Measurements from ENCODE around the gene MEX3A.
"Not testable (repeated sequence)": the region's sequence is repeated elsewhere in the genome, so short reads cannot be mapped to it uniquely, and the experiment has no call there.

The MEX3A gene

GRCh38 chr1:156082309-156083091 is at the start of gene MEX3A:
TSS of gene MEX3A (minus strand) at chr1:156082465. CDS start at chr1:156081998, 467 bp downstream.
- DNase-seq = peak; percentile 91 to 95

DNA sequence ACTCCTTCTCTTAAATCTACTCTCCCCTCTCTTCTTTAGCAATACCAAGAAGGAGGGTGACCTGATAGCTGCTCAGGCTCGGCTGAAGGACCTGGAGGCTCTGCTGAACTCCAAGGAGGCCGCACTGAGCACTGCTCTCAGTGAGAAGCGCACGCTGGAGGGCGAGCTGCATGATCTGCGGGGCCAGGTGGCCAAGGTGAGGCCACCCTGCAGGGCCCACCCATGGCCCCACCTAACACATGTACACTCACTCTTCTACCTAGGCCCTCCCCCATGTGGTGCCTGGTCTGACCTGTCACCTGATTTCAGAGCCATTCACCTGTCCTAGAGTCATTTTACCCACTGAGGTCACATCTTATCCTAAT is 48.3 kb upstream of the MEX3A start:
- no peak for DNase-seq

GRCh38 chr1:156129687-156130577 is 47.7 kb upstream of the MEX3A start:
- DNase-seq = peak; percentile 61 to 77

- DNase-seq = no peak
Observed at GRCh38 chr1:156128654-156129597, 46.7 kb upstream of the MEX3A start.

- DNase-seq = no peak
Observed at GRCh38 chr1:156128308-156128653, 46.0 kb upstream of the MEX3A start.

DNA sequence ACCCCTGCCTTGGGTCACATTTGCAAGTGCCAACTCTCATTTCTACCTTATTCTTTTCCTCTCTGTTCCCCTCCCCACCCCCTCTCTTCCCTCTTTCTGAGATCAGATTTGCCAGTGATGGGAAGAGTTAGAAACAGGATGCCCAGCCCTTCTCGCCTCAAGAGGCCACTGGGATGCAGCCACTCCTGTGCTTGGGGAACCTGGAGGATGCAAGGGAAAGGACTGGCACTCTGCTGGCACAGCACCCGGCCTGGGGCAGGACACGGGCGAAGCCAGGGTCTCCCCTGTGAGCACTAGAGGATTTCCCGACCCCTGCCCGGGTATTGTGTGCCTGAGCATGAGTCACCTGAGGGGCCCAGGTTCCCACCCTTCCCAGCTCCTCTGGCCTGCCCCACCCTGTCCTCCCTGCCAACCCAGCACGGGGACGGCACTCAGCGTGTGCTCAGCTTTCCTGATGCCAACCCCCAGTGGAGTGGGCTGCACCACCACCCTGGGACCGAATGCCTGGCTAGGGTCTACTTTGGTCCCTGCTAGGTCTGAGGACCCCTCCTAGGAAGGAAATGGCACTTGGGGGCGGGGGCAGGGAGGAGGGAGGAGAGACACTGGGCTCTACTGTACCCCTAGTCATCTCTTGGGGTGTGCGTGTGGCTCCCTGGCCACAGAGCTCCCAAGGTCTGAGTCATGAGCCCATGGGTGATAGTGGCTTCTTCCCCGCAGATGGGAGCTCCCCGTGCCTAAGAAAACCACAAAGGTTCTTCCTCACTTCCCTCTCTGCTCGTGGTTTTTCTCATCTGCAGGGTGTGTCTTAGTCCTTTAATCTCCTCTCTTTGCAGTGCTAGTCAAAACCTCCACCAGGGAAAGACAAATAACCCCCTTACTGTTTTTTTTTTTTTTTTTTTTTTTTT is 44.6 kb upstream of the MEX3A start:
- DNase-seq = no peak

DNA sequence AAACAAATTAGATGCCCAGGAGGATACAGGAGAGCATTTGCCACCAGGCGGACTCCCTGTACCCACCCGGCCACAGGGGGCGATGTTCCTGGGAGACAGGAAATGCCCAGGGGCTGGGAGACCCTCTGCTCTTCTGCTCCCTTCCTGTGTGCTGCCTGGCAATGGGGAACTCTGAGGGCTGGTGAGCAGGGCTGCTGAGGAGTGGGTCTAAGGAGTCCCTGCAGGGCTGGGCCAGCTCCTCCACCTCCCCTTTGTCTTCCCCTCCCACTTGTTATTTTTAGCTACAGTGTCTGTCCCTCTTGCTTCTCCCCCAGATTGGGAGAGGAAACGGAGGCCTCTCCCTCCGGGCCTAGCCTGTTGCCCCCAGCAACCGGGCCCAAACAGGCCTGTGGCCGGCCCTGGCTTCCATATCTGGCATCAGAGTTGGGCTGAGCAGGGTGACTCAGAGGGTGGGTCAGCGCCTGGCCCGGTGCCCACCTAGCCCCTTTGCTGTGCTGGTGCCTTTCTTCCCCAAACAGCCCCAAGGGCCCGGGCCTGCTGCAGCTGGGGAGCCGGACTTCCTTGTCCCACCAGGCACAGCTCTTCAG is 43.9 kb upstream of the MEX3A start:
- no peak for DNase-seq

DNA sequence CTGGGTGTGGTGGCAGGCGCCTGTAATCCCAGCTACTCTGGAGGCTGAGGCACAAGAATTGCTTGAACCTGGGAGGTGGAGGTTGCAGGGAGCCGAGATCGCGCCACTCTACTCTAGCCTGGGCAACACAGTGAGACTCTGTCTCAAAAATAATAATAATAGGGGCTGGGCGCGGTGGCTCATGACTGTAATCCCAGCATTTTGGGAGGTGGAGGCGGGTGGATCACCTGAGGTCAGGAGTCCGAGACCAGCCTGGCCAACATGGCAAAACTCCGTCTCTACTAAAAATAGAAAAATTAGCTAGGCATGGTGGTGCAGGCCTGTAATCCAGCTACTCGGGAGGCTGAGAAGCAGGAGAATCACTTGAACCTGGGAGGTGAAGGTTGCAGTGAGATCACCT is 43.3 kb upstream of the MEX3A start:
- not testable (repeated sequence) for DNase-seq

GRCh38 chr1:156124557-156125483 is 42.6 kb upstream of the MEX3A start:
- DNase-seq = peak in 1 of 2 experiments; percentile 33

DNA sequence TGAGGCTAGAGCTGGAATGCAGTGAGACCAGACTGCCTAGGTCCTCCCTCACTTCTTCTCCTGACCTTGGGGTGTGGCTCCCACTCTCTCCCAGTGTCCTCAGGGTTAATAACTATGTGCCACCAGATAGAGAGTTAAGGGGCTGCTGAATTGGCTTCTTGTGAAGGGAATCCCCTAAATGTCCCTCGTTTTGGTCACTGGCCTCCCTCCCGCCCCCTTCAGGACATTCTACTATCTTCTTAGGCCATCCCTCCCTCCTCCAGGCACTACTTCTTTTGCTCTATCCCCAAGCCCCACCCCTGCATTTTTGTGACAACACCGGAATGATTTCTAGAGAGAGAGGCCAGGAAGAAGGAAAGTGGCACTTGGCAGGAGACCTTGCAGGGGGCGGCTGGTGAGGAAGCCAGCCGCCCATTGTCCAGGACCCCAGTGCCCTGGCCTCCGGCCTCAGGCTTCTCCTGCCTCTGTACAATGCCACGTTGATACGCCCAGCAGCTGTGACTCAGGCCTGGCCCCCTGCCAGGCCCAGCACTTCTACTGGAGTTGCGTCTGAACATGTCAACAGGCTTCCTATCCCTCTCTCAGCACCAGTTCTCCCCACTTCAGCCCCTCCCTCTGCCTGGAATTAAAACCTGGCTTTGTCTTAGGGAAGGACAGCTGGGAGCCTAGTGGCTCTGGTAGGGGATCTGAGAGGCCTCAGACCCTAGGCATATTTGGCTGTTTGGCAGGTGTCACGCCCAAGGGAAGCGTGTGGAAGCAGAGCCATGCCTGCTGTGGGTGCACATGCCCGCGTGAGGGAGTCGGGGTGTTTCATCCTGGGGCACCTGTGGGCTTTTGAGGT is 41.3 kb upstream of the MEX3A start:
- DNase-seq = peak; percentile 99 to 100

DNA sequence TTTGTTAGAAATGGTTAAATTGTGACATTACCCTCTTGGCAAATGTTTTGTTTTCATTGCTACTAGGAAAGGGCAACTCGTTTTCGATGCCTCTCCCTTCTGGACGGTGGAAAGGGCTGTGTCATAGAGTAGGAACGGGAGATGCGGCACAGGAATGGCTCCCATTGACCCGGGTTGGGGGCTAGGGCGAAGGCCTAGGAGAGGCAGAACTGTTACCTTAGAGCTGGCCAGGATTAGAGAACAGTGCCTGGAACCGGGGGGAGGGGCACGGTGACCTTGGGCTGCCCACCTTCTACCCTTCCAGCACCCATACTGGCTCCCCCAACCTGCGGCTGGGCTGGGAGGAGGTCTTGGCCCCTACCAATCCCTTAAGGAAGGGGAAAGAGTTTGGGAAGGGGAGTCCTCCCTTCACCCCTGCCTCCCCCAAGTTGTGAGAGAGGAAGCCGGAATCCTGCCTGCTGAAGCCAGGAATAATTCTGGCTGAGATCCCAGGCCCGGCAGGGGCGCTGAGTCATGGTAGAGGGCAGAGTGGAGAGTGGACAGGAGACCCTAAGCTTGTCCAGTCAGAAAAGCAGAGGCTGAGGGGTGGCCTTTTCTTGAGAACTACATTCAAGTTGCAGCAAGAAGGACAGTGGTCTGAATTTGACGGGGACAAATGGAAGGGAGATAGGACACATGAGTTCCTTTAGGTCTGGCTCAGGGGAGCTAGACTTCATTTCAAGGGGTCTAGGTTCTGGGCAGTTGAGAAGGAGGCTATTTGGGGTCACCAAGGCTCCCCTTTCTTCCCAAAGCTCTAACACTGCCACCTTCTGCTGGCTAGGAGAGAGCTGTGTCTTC is 40.5 kb upstream of the MEX3A start:
- DNase-seq = no peak

DNA sequence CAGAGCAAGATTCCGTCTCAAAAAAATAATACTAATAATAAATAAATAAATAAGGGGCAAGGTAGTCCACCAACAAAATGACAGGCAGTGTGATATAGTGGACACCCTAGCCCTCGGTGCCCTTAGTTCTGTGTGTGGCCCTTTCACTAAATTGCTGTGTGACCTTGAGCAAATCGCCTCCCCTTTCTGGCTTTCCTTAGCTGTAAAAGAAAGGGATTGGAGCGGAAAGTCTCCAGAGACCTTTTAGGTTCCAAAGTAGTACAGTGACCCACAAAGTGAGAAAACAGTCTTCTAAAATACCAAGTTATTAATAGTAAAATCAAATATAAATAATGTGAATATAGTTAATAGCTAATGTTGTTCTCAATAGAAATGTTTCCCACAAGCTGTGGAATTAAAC is 39.8 kb upstream of the MEX3A start:
- no peak for DNase-seq

GRCh38 chr1:156121457-156121856 is 39.2 kb upstream of the MEX3A start:
- no peak for DNase-seq

DNA sequence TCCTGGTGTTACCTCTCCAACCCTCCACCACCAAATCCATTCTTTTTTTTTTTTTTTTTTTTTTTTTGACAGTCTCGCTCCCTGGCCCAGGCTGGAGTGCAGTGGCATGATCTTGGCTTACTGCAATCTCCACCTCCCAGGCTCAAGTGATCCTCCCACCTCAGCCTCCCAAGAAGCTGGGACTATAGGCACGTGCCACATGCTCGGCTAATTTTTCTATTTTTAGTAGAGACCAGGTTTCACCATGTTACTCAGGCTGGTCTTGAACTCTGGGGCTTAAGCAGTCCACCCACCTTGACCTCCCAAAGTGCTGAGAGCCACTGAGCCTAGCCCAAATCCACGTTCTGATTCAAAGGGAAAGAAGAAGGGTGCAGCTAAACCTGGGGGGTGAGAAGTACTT is 38.7 kb upstream of the MEX3A start:
- not testable (repeated sequence) for DNase-seq

DNA sequence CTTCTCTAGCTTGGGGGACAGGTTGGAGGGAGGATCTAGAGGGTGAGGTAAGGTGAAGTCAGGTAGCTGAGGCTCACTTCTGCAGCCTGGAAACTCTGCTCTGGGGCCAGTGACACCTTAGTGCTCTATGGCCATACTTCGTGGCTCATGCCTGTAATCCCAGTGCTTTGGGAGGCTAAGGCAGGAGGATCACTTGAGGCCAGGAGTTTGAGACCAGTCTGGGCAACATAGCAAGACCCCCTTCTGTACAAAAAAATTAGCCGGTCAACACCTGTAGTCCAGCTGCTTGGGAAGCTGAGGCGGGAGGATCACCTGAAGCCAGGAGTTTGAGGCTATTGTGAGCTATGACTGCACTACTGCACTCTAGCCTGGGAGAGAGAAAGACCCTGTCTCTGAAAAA is 38.1 kb upstream of the MEX3A start:
- DNase-seq = no peak

- no peak for DNase-seq
Observed at GRCh38 chr1:156119503-156120209, 37.4 kb upstream of the MEX3A start.

GRCh38 chr1:156118177-156118868 is 36.1 kb upstream of the MEX3A start:
- DNase-seq = no peak
